ENCODE data around the gene ACTMAP.
"Not testable (repeated sequence)": the region's sequence is repeated elsewhere in the genome, so short reads cannot be mapped to it uniquely, and the experiment has no call there.

ACTMAP gene

GRCh38 chr19:40775632-40776022 lies 25.4 kb upstream of the ACTMAP start:
- DNase-seq: no peak

- no peak for DNase-seq
Measured at GRCh38 chr19:40774916-40775631, 24.8 kb upstream of the ACTMAP start, which contains the start of gene MIA. Gene MIA, plus strand, starts transcription at chr19:40775521. Its CDS starts 22 bp downstream, at chr19:40775543.

GRCh38 chr19:40771101-40771862 lies 21.0 kb upstream of the ACTMAP start:
- not testable (repeated sequence) for DNase-seq

- DNase-seq: no peak
Measured at GRCh38 chr19:40768869-40769268, 18.6 kb upstream of the ACTMAP start.

- DNase-seq: not testable (repeated sequence)
Measured at GRCh38 chr19:40766385-40766784, 16.1 kb upstream of the ACTMAP start.

GRCh38 chr19:40763963-40764362 lies 13.7 kb upstream of the ACTMAP start:
- no peak for DNase-seq

- no peak for DNase-seq
Measured at GRCh38 chr19:40763526-40763925, 13.2 kb upstream of the ACTMAP start.

- DNase-seq: no peak
Measured at GRCh38 chr19:40762754-40763470, 12.6 kb upstream of the ACTMAP start.

GRCh38 chr19:40759352-40759751 lies 9.1 kb upstream of the ACTMAP start:
- DNase-seq: no peak

- DNase-seq: no peak
Measured at GRCh38 chr19:40758491-40758890, 8.2 kb upstream of the ACTMAP start.

- peak in 1 of 2 donors; percentile 24 for DNase-seq
Measured at GRCh38 chr19:40756502-40757110, 6.3 kb upstream of the ACTMAP start.

- no peak for DNase-seq
Measured at GRCh38 chr19:40755791-40756190, 5.5 kb upstream of the ACTMAP start.

- DNase-seq: no peak
Measured at GRCh38 chr19:40755248-40755624, 5.0 kb upstream of the ACTMAP start.

GRCh38 chr19:40754611-40755247 lies 4.5 kb upstream of the ACTMAP start:
- DNase-seq: peak; percentile 45 to 52

- DNase-seq: no peak
Measured at GRCh38 chr19:40752257-40752781, 2.0 kb upstream of the ACTMAP start.

- DNase-seq: peak; percentile 90 to 92
Measured at GRCh38 chr19:40750874-40751537, 729 bp upstream of the ACTMAP start, which contains the start of gene SNRPA. Gene SNRPA, plus strand, starts transcription at chr19:40751203. Its CDS starts 206 bp downstream, at chr19:40751409.

- no peak for DNase-seq
Measured at GRCh38 chr19:40747536-40747935, 2.7 kb downstream of the ACTMAP start.

- no peak for DNase-seq
Measured at GRCh38 chr19:40745402-40745780, 4.9 kb downstream of the ACTMAP start.

- DNase-seq: no peak
Measured at GRCh38 chr19:40744554-40745401, 5.5 kb downstream of the ACTMAP start.

- DNase-seq: no peak
Measured at GRCh38 chr19:40743926-40744325, 6.4 kb downstream of the ACTMAP start.

- DNase-seq: no peak
Measured at GRCh38 chr19:40742886-40743285, 7.4 kb downstream of the ACTMAP start.
